Thymus (tissue), 11 donors: ENCODE measurements around the gene NTN5. TPM values are rescaled to one million over a fixed set of nuclear protein-coding genes. Genes with fewer than 3 reads are reported as not detected.
A peak's percentile ranks its signal among the peaks of the same experiment; 100 is the strongest.

Source experiments
- DNase-seq, 9 donors: peaks; one replicate each; pipeline ENCODE4 v3.0.0-alpha.2; 2013; ENCODE audit warnings: low spot score in 9 of 9, low read depth in 6 of 9, missing footprints in 1 of 9
- H3K27ac ChIP-seq, 2 donors: one replicate each; pipeline ENCODE4 v1.5.1; 2013; ENCODE audit warnings: control low read depth in 1 of 2, low read depth in 1 of 2, low read length in 1 of 2, mild to moderate bottlenecking in 1 of 2, moderate library complexity in 1 of 2
- H3K27me3 ChIP-seq, 2 donors: one replicate each; pipeline ENCODE4 v1.5.1; 2013; ENCODE audit warnings: low read length in 1 of 2; ENCODE audit not compliant: control insufficient read depth in 2 of 2, insufficient read depth in 1 of 2
- H3K36me3 ChIP-seq, 2 donors: one replicate each; pipeline ENCODE4 v1.5.1; 2013; ENCODE audit warnings: low read length in 1 of 2, mild to moderate bottlenecking in 1 of 2, moderate library complexity in 1 of 2; ENCODE audit not compliant: control insufficient read depth in 2 of 2, insufficient read depth in 2 of 2
- H3K4me1 ChIP-seq, 2 donors: one replicate each; pipeline ENCODE4 v1.5.1; 2013; ENCODE audit warnings: low read length in 2 of 2; ENCODE audit not compliant: control insufficient read depth in 2 of 2, insufficient read depth in 2 of 2
- H3K4me3 ChIP-seq, 2 donors: one replicate each; pipeline ENCODE4 v1.5.1; 2013; ENCODE audit warnings: low read length in 2 of 2, control low read depth in 1 of 2, mild to moderate bottlenecking in 1 of 2
- H3K9me3 ChIP-seq, 2 donors: one replicate each; pipeline ENCODE4 v1.5.1; 2013; ENCODE audit warnings: low read length in 1 of 2, mild to moderate bottlenecking in 1 of 2; ENCODE audit not compliant: control insufficient read depth in 2 of 2, insufficient read depth in 1 of 2
- WGBS: extraction: QIAGEN DNeasy Blood & Tissue Kit; methylation state at CpG from one replicate; pipeline ENCODE4 v1.1.7; 2013; 5-methylcytosine and 5-hydroxymethylcytosine counted together
- polyA plus RNA-seq: library from polyadenylated mRNA; stranded (reverse); fragments of 200-250 nt; gene quantifications from one replicate; pipeline ENCODE4 v1.2.3, GENCODE V29; 2013
- total RNA-seq: library from RNA; stranded (reverse); fragments of 120-200 nt; gene quantifications from one replicate; pipeline ENCODE4 v1.2.4, GENCODE V29; 2013
- donor health status: healthy.

The NTN5 gene
- total and polyA plus RNA-seq, 2 donors: 0.09 to 3.5 TPM

- DNase-seq: no peak
- WGBS: 74% methylated on average over 24 of the region's 24 CpGs
- H3K4me1 ChIP-seq: peaks cover 18 to 45% of the 10 kb centered on the region in 2 donors
- H3K9me3 ChIP-seq: no peaks in the 10 kb centered on the region
- no peak overlapping the region for H3K27ac ChIP-seq
- H3K27me3 ChIP-seq: peaks cover 0 to 7% of the 10 kb centered on the region in 2 donors
- H3K36me3 ChIP-seq: no peaks in the 10 kb centered on the region
- H3K4me3 ChIP-seq: no peak overlapping the region
These were observed 43.9 kb upstream of the NTN5 start for GRCh38 chr19:48716562-48717291.

GRCh38 chr19:48715681-48716171 lies 42.9 kb upstream of the NTN5 start:
- peaks cover 15 to 40% of the 10 kb centered on the region in 2 donors for H3K4me1 ChIP-seq
- H3K27me3 ChIP-seq: peaks cover 0 to 7% of the 10 kb centered on the region in 2 donors
- no peak overlapping the region for H3K4me3 ChIP-seq
- H3K27ac ChIP-seq: no peak overlapping the region
- 95% methylated on average over 19 of the region's 19 CpGs for WGBS
- no peaks in the 10 kb centered on the region for H3K36me3 ChIP-seq
- DNase-seq: no peak
- no peaks in the 10 kb centered on the region for H3K9me3 ChIP-seq

- H3K27me3 ChIP-seq: peaks cover 0 to 7% of the 10 kb centered on the region in 2 donors
- H3K27ac ChIP-seq: peak overlapping the region; percentile 10 to 68
- H3K36me3 ChIP-seq: no peaks in the 10 kb centered on the region
- peaks cover 15 to 34% of the 10 kb centered on the region in 2 donors for H3K4me1 ChIP-seq
- no peaks in the 10 kb centered on the region for H3K9me3 ChIP-seq
- no peak for DNase-seq
- 73% methylated on average over 26 of the region's 26 CpGs for WGBS
- H3K4me3 ChIP-seq: peak overlapping the region; percentile 56 to 60
These were observed 42.2 kb upstream of the NTN5 start for GRCh38 chr19:48714759-48715675.

- under 1% methylated on average over 67 of the region's 67 CpGs for WGBS
- H3K4me1 ChIP-seq: peaks cover 15 to 28% of the 10 kb centered on the region in 2 donors
These were observed 41.3 kb upstream of the NTN5 start for GRCh38 chr19:48713864-48714755.

GRCh38 chr19:48713041-48713863 lies 40.4 kb upstream of the NTN5 start:
- Histone ChIP-seq H3K36me3 (no peaks in the 10 kb centered on the region), H3K27me3 (peaks cover 0 to 7% of the 10 kb centered on the region in 2 donors), H3K4me3 (peak overlapping the region; percentile 60 to 62), H3K4me1 (peaks cover 15 to 28% of the 10 kb centered on the region in 2 donors), H3K9me3 (no peaks in the 10 kb centered on the region), H3K27ac (no peak overlapping the region)
- peak in 1 of 9 donors; percentile 39 for DNase-seq
- WGBS: 12% methylated on average over 25 of the region's 25 CpGs

More at GRCh38 chr19:48713864-48714755, 41.3 kb upstream of the NTN5 start:
- H3K4me3 ChIP-seq: peak overlapping the region; percentile 60 to 62
- no peaks in the 10 kb centered on the region for H3K9me3 ChIP-seq
- peaks cover 0 to 7% of the 10 kb centered on the region in 2 donors for H3K27me3 ChIP-seq
- peak overlapping the region; percentile 53 to 68 for H3K27ac ChIP-seq
- H3K36me3 ChIP-seq: no peaks in the 10 kb centered on the region
- peak; percentile 88 to 99 (median 97) for DNase-seq

- H3K27me3 ChIP-seq: peaks cover 0 to 7% of the 10 kb centered on the region in 2 donors
- no peak overlapping the region for H3K4me3 ChIP-seq
- H3K9me3 ChIP-seq: no peaks in the 10 kb centered on the region
- peaks cover 15 to 25% of the 10 kb centered on the region in 2 donors for H3K4me1 ChIP-seq
- no peak for DNase-seq
- over 99% methylated on average over 4 of the region's 4 CpGs for WGBS
- no peaks in the 10 kb centered on the region for H3K36me3 ChIP-seq
- H3K27ac ChIP-seq: no peak overlapping the region
These were observed 38.4 kb upstream of the NTN5 start for GRCh38 chr19:48711106-48711662.

- H3K36me3 ChIP-seq: peaks cover 0 to 5% of the 10 kb centered on the region in 2 donors
- H3K4me3 ChIP-seq: no peak overlapping the region
- no peak for DNase-seq
- peaks cover 0 to 7% of the 10 kb centered on the region in 2 donors for H3K27me3 ChIP-seq
- peaks cover 0 to 5% of the 10 kb centered on the region in 2 donors for H3K9me3 ChIP-seq
- H3K27ac ChIP-seq: no peak overlapping the region
- peaks cover 7 to 9% of the 10 kb centered on the region in 2 donors for H3K4me1 ChIP-seq
- 92% methylated on average over 11 of the region's 11 CpGs for WGBS
These were observed 35.7 kb upstream of the NTN5 start for GRCh38 chr19:48708471-48708870.
